Left cardiac atrium (tissue), 4 donors: ENCODE measurements around the gene PAK1. TPM values are rescaled to one million over a fixed set of nuclear protein-coding genes. Genes with fewer than 3 reads are reported as not detected.
A peak's percentile ranks its signal among the peaks of the same experiment; 100 is the strongest.
"Not testable (repeated sequence)": the region's sequence is repeated elsewhere in the genome, so short reads cannot be mapped to it uniquely, and the experiment has no call there.

Source experiments
- ATAC-seq, 2 donors: fragments of 200-7000 bp; cut with Tn5 transposase; one replicate each; pipeline ENCODE4 v1.9.1; 2020; ENCODE audit warnings: mild to moderate bottlenecking in 2 of 2, moderate library complexity in 2 of 2
- DNase-seq: peaks from one replicate; pipeline ENCODE4 v3.0.0-alpha.2; 2020
- intact Hi-C, 2 donors: fragments of 100-400 bp; cut with DNase I; formaldehyde crosslinking; loops; one replicate each; pipeline versions ENCODE4 v1.14.1 to v1.15.1; 2022 to 2023
- long read RNA-seq: library from polyadenylated mRNA; unstranded; transcript quantifications from one replicate; pipeline ENCODE4 v2.0.0, GENCODE V29; 2021
- total RNA-seq, 2 donors: library from RNA; stranded (reverse); fragmentation: NEBNext Ultra II Directional; extraction: Animal tissue kit (Norgen Biotek cat#: 25700); gene quantifications; one replicate each; pipeline ENCODE4 v1.2.1, GENCODE V29; 2021
- donor health status: DM: no; HTN: yes; CAD: no.
- donor health status: DM: no; HTN: yes; CAD: no; lungs with severe emphysema.
- donor health status: DM: yes; HTN: yes; CAD: no.
- donor health status: Dilated cardiomyopathy.

The PAK1 gene
- 10 to 100 TPM; 17.1 to 20.3 TPM for total RNA-seq
- long read RNA-seq, partial matches to known transcripts = 0 of 6 reads
- long read RNA-seq, other reads (novel, unspliced or antisense) = 4 of 6 reads

GRCh38 chr11:77473801-77474683, at the start of gene PAK1:
PAK1 (minus strand) TSS chr11:77474094; CDS start chr11:77392520, 81,574 bp downstream.
- intact Hi-C loops = no loop called here
- DNase-seq (peak; percentile 90), ATAC-seq (peak; percentile 88 to 92)

- DNase-seq (no peak), ATAC-seq (no peak)
- intact Hi-C loops = no loop called here
These were observed 48.3 kb upstream of the PAK1 start for GRCh38 chr11:77522215-77522614.

- ATAC-seq (no peak), DNase-seq (no peak)
- intact Hi-C loops = no loop called here
These were observed 46.0 kb upstream of the PAK1 start for GRCh38 chr11:77519847-77520246.

GRCh38 chr11:77518471-77518870, 44.6 kb upstream of the PAK1 start:
- intact Hi-C loops = no loop called here
- ATAC-seq (no peak), DNase-seq (no peak)

GRCh38 chr11:77517753-77518152, 43.9 kb upstream of the PAK1 start:
- intact Hi-C loops = no loop called here
- no peak for ATAC-seq
- no peak for DNase-seq

- no peak for ATAC-seq
- intact Hi-C loops = no loop called here
- no peak for DNase-seq
These were observed 43.3 kb upstream of the PAK1 start for GRCh38 chr11:77517226-77517625.

GRCh38 chr11:77515483-77515882, 41.6 kb upstream of the PAK1 start:
- intact Hi-C loops = no loop called here
- DNase-seq = no peak

GRCh38 chr11:77515063-77515462, 41.2 kb upstream of the PAK1 start:
- no peak for DNase-seq
- intact Hi-C loops = no loop called here
- ATAC-seq = no peak

More at GRCh38 chr11:77515483-77515882, 41.6 kb upstream of the PAK1 start:
- ATAC-seq = no peak

- ATAC-seq (peak in 1 of 2 donors; percentile 44), DNase-seq (no peak)
- intact Hi-C loops = no loop called here
These were observed 38.2 kb upstream of the PAK1 start for GRCh38 chr11:77512092-77512491.

- DNase-seq (no peak), ATAC-seq (no peak)
- intact Hi-C loops = no loop called here
These were observed 37.0 kb upstream of the PAK1 start for GRCh38 chr11:77510851-77511250.

- no peak for ATAC-seq
- intact Hi-C loops = no loop called here
- DNase-seq = no peak
These were observed 36.2 kb upstream of the PAK1 start for GRCh38 chr11:77510095-77510494.

- DNase-seq (no peak), ATAC-seq (no peak)
- intact Hi-C loops = no loop called here
These were observed 34.1 kb upstream of the PAK1 start for GRCh38 chr11:77508019-77508418.

- ATAC-seq (no peak), DNase-seq (no peak)
- intact Hi-C loops = no loop called here
These were observed 33.0 kb upstream of the PAK1 start for GRCh38 chr11:77506857-77507256.

GRCh38 chr11:77505956-77506355, 32.1 kb upstream of the PAK1 start:
- no peak for DNase-seq

GRCh38 chr11:77503006-77503405, 29.1 kb upstream of the PAK1 start:
- DNase-seq (no peak), ATAC-seq (peak in 1 of 2 donors; percentile 44)
- intact Hi-C loops = no loop called here

More at GRCh38 chr11:77505956-77506355, 32.1 kb upstream of the PAK1 start:
- no peak for ATAC-seq
- intact Hi-C loops = no loop called here

GRCh38 chr11:77502346-77502905, 28.5 kb upstream of the PAK1 start:
- no peak for ATAC-seq
- intact Hi-C loops = no loop called here
- no peak for DNase-seq

- DNase-seq = no peak
- intact Hi-C loops = no loop called here
- no peak for ATAC-seq
These were observed 27.9 kb upstream of the PAK1 start for GRCh38 chr11:77501758-77502157.

GRCh38 chr11:77497368-77497767, 23.5 kb upstream of the PAK1 start:
- intact Hi-C loops = no loop called here
- no peak for ATAC-seq
- no peak for DNase-seq

- ATAC-seq = no peak
- intact Hi-C loops = no loop called here
These were observed 21.6 kb upstream of the PAK1 start for GRCh38 chr11:77495526-77495925.

GRCh38 chr11:77490035-77490434, 16.1 kb upstream of the PAK1 start:
- intact Hi-C loops, DNase-seq, ATAC-seq: not testable (repeated sequence)

More at GRCh38 chr11:77495526-77495925, 21.6 kb upstream of the PAK1 start:
- no peak for DNase-seq
